DMS53 treated with DMSO at 0.1 percent for 48 hours (cell line): Measurements from ENCODE around the gene HDAC9.

Experiments
- DNase-seq: peaks from one replicate; lab custom pipeline; 2025; ENCODE audit not compliant: unreplicated experiment; lab: John Stamatoyannopoulos, UW

Gene HDAC9

GRCh38 chr7:18580950-18581349 lies 85.4 kb downstream of the HDAC9 start:
- no peak for DNase-seq

- no peak for DNase-seq
Observed at GRCh38 chr7:18583305-18583704, 87.8 kb downstream of the HDAC9 start.

GRCh38 chr7:18590241-18590640 lies 94.7 kb downstream of the HDAC9 start:
- no peak for DNase-seq

GRCh38 chr7:18590744-18591340 lies 95.3 kb downstream of the HDAC9 start:
- peak; percentile 73 for DNase-seq

- DNase-seq, result no peak
Observed at GRCh38 chr7:18593602-18594279, 98.2 kb downstream of the HDAC9 start.

GRCh38 chr7:18597754-18598153 lies 102.2 kb downstream of the HDAC9 start:
- no peak for DNase-seq

- peak; percentile 70 for DNase-seq
Observed at GRCh38 chr7:18607025-18607424, 111.5 kb downstream of the HDAC9 start.

GRCh38 chr7:18610331-18610948 lies 114.9 kb downstream of the HDAC9 start:
- DNase-seq, result peak; percentile 75

- DNase-seq, result no peak
Observed at GRCh38 chr7:18614841-18615240, 119.3 kb downstream of the HDAC9 start.

GRCh38 chr7:18619311-18619710 lies 123.8 kb downstream of the HDAC9 start:
- DNase-seq, result no peak

- DNase-seq, result no peak
Observed at GRCh38 chr7:18623389-18623788, 127.8 kb downstream of the HDAC9 start.

GRCh38 chr7:18624459-18624858 lies 128.9 kb downstream of the HDAC9 start:
- no peak for DNase-seq

- no peak for DNase-seq
Observed at GRCh38 chr7:18626086-18626485, 130.5 kb downstream of the HDAC9 start.

- DNase-seq, result no peak
Observed at GRCh38 chr7:18626717-18627116, 131.2 kb downstream of the HDAC9 start.

- no peak for DNase-seq
Observed at GRCh38 chr7:18637516-18637915, 142.0 kb downstream of the HDAC9 start.

GRCh38 chr7:18638594-18639452 lies 143.3 kb downstream of the HDAC9 start:
- no peak for DNase-seq

- DNase-seq, result no peak
Observed at GRCh38 chr7:18639711-18640110, 144.2 kb downstream of the HDAC9 start.

- DNase-seq, result no peak
Observed at GRCh38 chr7:18644981-18645380, 149.4 kb downstream of the HDAC9 start.

GRCh38 chr7:18647582-18647981 lies 152.0 kb downstream of the HDAC9 start:
- DNase-seq, result no peak

GRCh38 chr7:18648849-18649758 lies 153.6 kb downstream of the HDAC9 start:
- no peak for DNase-seq
